ENCODE measurements around the gene DNAAF9.
"Not testable (repeated sequence)": the region's sequence is repeated elsewhere in the genome, so short reads cannot be mapped to it uniquely, and the experiment has no call there.

Gene DNAAF9

DNA sequence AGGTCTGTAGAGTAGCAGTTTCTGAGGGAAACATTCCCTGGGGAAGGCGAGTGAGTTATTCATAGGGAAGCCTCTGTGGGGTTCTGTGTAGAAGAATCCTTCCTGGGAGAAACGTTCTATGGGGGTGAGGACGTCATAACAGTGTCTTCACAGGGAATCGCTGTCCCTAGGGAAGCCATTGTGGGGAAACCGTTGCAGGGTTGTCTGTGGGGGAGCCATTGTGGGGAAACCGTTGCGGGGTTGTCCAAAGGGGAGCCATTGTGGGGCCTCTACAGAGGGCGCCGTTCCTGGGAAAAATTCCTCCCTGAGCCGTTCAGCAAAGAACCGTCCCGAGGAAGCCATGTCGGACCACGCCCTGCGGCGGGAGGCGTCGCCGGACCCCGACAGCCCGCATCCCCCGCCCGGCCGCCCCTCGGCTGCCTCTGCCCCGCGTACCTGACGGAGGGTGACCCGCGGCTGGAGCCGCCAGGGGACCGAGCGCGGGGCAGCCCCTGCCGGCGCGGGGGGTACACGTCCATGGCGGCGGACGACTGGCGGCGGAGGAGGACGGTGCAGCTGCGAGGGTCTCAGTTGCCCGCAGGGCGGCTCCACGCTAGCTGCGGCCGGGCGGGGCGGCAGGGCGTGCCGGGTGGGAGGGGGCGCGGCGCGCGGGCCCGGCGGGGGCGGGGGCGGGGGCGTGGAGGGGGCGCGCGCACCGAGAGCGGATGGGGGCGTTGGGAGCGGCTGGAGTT is at the start of gene DNAAF9:
Gene DNAAF9 (minus strand): TSS at position 630 of the 731 bp plus-strand sequence. CDS start 112 bp downstream, at position 518.
- DNase-seq: no peak

- no peak for DNase-seq
Observed at GRCh38 chr20:3456648-3457047, 49.2 kb upstream of the DNAAF9 start.

DNA sequence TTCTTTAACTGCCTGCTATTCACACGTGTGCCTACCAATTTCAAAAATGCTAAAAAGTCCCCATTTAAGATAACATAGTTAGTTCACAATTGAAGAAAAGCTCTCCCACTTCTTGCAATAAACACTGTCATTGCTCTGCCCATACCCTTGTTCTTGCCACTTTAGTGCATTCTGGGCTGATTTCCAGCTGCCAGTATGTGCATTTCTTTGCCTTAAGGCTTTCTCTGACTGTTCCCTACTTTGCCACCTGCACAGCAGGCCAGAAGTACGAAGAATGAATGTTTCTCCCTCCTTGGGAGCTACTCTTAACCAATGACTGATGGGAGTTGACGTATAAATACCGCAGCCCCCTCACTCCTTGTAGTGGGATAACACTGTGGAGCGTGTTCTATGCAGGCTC is 47.4 kb upstream of the DNAAF9 start:
- no peak for DNase-seq

- no peak for DNase-seq
Observed at GRCh38 chr20:3452690-3453089, 45.2 kb upstream of the DNAAF9 start.

- no peak for DNase-seq
Observed at GRCh38 chr20:3452136-3452535, 44.7 kb upstream of the DNAAF9 start.

GRCh38 chr20:3449319-3449718 is 41.9 kb upstream of the DNAAF9 start:
- no peak for DNase-seq

DNA sequence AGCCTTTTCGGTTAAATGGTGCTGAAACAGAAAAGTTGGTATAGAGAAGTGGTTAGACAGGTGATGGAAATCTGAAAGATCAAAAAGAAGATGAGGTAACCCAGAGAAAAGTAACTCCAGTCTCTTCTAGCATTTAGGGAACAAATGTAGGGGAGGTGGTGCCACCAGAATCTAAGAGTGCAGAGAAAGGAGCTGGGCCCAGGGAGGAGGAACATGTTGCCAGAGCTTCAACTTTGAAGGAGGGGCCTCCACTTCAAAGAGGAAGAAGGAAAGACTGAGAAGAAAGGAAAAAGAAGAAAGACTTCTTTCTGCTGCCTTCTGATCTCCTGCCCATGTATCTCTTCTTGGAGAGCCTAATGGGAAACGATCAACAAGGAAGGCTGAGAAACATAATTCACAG is 39.9 kb upstream of the DNAAF9 start:
- no peak for DNase-seq

DNA sequence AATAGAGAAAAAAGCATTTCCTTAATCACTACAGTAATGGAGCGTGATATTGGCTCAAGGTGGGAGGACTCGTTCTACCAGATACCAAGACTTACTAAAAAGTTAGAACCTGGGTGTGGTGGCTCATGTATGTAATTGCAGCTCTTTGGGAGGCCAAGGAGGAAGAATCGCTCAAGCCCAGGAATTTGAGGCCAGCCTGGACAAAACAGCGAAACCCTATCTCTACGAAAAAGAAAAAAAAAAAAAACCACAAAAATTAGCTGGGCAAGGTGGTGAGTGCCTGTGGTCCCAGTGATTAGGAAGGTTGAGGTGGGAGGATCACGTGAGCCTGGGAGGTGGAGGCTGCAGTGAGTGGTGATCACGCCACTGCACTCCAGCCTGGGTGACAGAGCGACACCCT is 39.3 kb upstream of the DNAAF9 start:
- DNase-seq: no peak

DNA sequence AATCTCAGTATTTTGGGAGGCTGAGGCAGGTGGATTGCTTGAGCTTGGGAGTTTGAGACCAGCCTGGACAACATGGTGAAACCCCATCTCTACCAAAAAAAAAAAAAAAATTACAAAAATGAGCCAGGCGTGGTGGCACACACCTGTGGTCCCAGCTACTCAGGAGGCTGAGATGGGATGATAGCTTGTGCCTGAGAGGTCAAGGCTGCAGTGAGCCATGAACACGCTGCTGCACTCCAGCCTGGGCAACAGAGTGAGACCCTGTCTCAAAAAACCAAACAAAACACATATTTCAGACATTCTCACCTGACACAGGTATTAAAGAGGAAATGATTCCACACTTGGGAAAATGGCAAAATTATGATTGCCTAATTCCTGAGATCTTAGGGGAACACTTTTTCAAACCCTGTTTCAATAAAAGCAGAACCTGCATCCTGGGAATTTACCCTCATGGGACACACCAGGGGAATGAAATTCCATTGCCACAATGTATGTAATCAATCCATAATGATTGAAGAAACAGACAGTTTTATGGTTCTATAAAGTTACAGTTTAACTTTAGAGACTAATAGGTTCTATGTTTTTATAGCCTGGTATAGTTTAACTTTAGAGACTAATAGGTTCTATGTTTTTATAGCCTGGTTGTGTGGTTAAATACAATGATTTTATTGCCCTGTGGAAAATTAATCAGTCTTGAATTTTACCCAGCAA is 29.6 kb upstream of the DNAAF9 start:
- no peak for DNase-seq

DNA sequence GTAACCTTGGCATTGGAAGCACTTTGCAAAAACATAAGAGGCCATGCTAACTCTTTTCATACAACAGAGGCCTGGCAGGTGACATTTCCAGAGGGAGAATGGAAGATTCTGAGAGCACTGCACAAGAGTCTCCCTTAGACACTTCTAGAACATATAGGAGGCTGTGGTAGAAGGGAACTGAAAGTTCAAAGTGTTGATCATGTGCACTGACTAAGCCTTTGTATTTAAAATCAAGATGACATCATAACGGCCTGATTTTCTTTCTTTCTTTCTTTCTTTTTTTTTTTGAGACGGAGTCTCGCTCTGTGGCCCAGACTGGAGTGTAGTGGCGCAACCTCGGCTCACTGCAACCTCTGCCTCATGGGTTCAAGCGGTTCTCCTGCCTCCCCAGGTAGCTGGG is 26.8 kb upstream of the DNAAF9 start:
- no peak for DNase-seq

- DNase-seq: no peak
Observed at GRCh38 chr20:3433744-3434143, 26.3 kb upstream of the DNAAF9 start.

GRCh38 chr20:3432844-3433243 is 25.4 kb upstream of the DNAAF9 start:
- no peak for DNase-seq

GRCh38 chr20:3431109-3431508 is 23.6 kb upstream of the DNAAF9 start:
- no peak for DNase-seq

DNA sequence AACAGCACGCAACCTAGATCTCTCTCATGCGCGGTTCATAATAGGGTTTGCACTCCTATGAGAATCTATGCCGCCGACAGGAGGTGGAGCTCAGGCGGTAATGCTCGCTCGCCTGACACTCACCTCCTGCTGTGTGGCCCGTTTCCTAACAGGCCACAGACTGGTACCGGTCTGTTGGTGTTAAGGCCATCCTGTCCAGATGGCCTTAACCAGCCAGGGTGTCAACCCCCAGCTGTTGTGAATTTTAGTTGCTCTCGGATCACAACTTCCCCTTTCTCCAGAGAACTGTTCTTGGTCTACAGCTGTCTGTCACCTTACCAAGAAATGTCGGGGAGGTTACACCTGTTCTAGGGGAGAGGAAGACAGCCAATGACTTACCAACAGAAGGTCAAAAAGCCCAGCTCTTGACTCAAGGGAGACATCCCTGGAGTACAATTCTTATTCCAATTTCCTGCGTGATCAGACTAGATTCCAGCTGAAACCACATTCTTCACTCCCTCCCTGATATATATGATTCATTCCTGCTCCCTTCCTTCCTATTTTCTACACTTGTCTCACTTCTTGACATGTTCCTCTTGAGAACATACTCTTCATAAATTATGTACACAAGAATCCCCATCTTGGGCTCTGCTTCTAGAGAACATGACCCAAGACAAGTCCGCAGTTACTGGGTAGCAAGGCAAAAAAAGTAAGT is 23.1 kb upstream of the DNAAF9 start:
- no peak for DNase-seq

DNA sequence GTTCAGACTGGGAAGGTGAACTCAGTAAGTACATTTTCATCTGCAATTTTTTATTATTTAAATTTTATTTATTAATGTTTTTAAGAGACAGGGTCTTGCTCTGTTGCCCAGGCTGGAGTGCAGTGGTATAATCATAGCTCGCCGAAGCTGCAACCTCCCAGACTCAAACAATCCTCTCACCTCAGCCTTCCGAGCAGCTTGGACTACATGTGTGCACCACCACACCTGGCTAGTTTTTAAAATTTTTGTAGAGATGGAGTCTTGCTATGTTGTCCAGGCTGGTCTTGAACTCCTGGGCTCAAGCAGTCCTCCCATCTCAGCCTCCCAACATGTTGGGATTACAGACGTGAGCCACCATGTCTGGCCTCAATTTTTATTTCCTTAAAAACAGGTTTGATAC is 19.3 kb upstream of the DNAAF9 start:
- not testable (repeated sequence) for DNase-seq

- DNase-seq: no peak
Observed at GRCh38 chr20:3423126-3423525, 15.7 kb upstream of the DNAAF9 start.

- no peak for DNase-seq
Observed at GRCh38 chr20:3421985-3422384, 14.5 kb upstream of the DNAAF9 start.

- DNase-seq: no peak
Observed at GRCh38 chr20:3420211-3420707, 12.8 kb upstream of the DNAAF9 start.

GRCh38 chr20:3418161-3418560 is 10.7 kb upstream of the DNAAF9 start:
- DNase-seq: not testable (repeated sequence)

- DNase-seq: no peak
Observed at GRCh38 chr20:3414122-3414521, 6.7 kb upstream of the DNAAF9 start.

GRCh38 chr20:3413393-3413889 is 6.0 kb upstream of the DNAAF9 start:
- no peak for DNase-seq

GRCh38 chr20:3412600-3413392 is 5.3 kb upstream of the DNAAF9 start:
- DNase-seq: no peak

DNA sequence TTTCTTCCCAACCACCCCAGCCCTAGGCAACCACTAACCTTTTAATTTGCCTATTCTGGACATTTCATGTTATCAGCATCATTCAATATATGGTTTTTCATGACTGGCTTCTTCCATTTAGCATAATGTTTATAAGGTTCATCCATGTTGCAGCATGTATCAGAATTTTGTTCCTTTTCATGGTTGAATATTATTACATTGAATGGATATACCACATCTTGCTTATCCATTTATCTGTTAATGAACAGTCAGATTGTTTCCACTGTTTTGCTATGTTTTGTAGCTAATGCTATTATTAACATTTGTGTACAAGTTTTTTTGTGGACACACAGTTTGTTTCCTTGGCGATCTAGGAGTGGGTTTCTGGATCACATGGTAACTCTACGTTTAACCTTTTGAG is 3.0 kb upstream of the DNAAF9 start:
- no peak for DNase-seq

Measured in cerebellar nuclear complex (tissue), 1 donor.